Anterior cingulate cortex (tissue), 58 donors: ENCODE results near the gene MCFD2.
"Not testable (repeated sequence)": the region's sequence is repeated elsewhere in the genome, so short reads cannot be mapped to it uniquely, and the experiment has no call there.

Experiments used
- DNase-seq, 58 donors: peaks; one replicate each; lab custom pipeline; 2025; lab: John Stamatoyannopoulos, UW

Gene MCFD2

DNA sequence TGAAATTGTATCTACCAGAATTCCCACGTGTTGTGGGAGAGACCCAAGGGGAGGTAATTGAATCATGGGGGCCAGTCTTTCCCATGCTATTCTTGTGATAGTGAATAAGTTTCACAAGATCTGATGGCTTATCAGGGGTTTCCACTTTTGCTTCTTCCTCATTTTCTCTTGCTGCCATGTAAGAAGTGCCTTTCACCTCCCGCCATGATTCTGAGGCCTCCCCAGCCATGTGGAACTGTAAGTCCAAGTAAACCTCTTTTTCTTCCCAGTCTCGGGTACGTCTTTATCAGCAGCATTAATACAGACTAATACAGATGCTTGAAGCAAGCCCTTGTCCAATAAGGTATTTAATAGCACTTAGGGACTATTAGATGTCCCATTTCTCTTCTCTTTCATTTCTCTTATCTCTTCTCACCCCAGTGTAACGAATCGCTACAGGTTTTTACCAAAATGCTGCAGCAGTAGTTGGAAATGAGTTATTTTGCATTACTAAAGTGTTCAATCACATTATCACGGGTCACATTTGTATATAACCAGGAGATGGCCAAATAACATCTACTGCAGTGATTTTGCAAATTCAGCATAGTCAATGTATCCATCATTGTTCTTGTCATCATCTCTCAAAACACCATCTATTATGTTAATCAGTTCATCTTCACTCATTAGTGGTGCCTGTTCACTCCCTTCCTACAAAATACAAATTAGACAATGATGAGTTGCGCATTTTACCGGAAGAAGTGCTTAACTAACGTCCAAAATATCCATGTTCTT is 10.5 kb downstream of the MCFD2 start:
- DNase-seq = not testable (repeated sequence)

DNA sequence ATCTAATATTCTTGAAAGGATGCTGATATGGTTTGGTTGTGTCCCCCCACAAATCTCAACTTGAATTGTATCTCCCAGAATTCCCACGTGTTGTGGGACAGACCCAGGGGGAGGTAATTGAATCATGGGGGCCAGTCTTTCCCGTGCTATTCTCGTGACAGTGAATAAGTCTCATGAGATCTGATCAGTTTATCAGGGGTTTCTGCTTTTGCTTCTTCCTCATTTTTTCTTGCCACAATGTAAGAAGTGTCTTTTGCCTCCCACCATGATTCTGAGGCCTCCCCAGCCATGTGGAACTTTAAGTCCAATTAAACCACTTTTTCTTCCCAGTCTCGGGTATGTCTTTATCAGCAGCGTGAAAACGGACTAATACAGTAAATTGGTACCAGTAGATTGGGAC is 12.6 kb downstream of the MCFD2 start:
- not testable (repeated sequence) for DNase-seq

DNA sequence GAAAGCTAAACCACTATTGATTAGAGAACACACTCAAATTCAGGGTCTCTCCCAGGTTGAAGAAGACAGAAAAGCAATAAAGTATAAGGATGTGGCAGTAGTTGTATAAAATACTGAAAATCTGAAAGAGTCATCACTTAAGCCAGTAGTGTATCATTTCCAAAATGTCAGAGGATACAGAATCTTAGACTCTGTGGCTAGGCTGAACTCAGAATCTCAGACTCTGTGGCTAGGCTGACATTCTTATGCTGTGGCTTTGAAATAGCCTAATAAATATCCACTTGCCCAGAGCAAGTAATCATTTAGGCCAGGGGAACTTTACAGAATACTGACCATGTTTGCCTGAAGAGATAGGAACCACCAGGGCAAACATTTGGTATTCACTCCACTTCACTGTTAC is 13.1 kb downstream of the MCFD2 start:
- DNase-seq = no peak

DNA sequence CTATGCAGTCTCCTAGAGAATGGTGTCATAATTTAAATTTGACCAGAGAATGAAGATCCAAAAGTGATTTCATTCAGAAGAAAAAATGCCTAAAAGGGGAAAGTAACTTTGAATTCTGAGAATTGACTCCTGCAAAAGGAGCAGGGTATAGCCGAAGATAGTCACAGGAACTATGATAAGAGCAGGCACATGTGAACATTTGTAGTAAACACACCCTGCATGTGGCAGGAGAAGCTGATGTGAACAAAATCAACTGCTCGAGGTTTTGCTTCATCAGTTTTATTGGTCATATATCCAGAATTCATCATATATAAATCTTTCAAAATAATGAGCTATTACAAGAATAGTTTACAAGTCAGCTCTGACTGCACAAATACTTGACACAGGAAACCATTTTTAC is 14.0 kb downstream of the MCFD2 start:
- DNase-seq = no peak

DNA sequence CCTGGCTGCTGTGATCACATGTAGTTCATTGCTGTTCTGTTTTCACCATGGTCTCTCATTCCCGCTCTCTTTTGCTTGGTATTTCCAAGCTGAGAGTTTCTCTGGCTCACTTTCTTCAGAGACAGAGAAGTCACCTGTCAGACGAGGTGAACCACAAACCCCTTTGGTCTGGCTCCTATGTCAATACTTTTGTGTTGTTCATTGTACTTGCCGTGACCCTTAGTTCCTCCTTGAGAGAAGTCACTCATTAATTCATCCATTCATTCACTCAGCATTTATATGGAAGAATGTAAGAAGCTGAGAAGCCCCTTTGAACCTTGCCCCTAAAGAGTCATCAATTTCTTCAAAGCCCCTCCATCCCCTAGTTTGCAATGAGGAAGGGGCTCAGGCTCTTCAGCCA is 15.2 kb downstream of the MCFD2 start:
- DNase-seq = no peak

DNA sequence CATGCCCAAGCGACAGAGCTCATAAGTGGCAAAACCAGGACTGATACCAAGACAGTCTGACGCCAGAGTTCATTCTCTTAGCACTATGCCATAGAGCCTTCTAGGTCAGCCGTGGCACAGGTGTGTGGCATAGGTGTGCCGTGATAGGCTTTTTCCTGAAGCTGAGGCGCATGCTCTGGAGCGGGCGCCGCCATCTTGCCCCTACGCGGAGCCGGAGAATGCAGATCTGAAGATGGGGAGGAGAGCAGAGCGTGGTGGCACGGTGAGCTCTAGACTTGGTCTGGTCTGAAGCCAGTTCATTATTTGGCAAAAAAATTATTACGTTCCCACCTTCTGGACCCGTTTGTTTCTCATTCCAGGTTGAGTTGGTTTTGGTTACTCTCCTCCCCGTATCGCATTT is 16.6 kb downstream of the MCFD2 start:
- no peak for DNase-seq

DNA sequence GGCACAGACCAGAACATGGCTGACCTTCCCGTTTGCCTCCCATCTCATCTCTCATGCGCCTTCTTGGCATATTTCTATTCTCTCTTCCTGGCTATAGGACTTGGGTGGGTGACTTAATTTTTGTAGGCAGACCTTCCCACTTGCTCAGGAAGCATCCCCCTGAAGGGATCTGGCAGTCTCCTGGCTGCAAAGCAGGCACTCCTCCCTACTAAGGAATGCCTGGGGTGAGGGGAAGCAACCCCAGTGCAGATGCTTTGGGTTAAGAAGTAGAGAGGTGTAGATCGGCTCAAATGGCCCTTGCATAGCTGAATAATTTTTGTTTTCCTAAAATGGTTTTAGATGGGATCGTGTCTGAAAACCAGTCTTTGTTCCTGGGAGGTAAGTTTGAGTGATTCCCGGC is 17.6 kb downstream of the MCFD2 start:
- no peak for DNase-seq

DNA sequence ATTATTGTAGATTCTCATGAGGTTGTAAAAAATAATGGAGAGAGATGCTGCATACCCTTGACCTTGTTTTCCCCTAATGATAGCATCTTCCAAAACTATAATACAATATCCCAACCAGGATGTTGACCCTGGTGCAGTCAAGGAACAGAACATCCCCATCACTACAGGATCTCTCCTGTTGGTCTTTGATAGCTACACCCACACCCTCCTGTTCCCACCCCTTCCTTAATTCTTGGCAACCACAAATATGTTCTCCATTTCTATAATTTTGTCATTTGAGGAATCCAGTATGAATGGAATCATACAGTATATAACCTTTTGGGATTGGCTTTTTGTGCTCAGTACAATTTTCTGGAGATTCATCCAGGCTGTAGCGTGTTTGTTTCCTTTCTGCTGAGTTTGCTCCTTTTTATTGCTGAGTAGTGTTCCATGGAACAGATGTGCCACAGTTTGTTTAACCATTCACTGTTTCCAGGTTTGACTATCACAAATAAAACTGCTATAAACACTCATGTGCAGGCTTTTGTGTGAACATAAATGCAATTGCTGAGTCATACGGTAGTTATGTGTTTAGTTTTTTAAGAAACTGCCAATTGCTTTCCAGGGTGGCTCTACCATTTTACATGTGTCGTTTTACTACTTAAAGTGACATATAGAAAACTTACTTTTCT is 22.2 kb downstream of the MCFD2 start:
- no peak for DNase-seq

DNA sequence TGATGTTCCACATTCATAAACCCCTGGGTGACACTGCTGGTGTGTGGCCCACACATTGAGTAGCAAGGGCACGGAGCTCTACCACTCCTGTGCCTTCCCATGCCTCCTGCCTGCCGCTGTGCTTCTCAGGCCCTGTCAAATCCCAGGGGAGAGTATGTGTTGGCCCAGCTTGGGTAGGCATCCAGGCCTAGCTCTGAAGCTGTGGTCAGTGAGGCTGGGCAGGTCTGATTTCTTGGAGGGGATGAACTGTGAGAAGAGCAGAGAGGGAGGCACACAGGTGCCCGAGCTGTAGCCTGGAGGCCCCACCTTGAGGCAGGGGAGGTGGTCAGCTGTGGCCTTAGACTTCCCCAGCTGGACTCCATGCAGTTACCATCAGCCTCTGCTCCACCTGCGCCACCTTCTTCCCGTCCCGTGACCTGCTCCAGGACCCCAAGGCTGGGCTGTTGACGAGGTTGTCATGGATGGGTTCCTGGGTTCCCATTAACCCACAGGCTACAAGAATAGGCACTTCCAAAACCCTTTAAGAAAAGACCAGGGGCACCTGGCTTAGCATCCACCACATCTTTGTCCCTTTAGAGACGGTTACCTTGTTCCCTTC is 23.6 kb downstream of the MCFD2 start:
- no peak for DNase-seq

DNA sequence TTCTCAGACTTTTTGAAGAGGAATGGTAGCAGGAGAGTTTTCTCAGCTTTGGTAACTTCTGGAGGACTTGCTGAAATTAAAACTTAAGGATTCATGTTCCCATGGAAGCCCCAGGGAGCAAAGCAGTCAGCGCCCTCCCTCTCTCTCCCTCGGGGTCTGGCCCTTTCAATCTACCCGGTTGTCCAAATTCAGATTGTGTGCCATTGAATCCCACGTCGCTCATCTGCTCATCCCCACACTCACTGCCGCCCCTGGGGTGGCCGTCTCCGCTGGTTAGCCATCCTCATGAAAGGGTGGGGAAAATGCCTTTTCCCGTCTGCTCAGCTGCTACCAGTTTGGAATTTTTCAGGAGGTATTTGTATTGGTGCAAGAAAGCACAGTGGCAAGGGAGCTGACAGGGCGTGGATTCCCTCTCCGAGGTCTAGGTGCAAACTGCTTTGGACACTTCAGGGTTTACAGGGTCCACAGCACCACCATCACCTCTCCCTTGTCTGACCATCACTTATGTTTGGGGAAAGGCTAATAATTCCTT is 27.1 kb downstream of the MCFD2 start:
- no peak for DNase-seq

DNA sequence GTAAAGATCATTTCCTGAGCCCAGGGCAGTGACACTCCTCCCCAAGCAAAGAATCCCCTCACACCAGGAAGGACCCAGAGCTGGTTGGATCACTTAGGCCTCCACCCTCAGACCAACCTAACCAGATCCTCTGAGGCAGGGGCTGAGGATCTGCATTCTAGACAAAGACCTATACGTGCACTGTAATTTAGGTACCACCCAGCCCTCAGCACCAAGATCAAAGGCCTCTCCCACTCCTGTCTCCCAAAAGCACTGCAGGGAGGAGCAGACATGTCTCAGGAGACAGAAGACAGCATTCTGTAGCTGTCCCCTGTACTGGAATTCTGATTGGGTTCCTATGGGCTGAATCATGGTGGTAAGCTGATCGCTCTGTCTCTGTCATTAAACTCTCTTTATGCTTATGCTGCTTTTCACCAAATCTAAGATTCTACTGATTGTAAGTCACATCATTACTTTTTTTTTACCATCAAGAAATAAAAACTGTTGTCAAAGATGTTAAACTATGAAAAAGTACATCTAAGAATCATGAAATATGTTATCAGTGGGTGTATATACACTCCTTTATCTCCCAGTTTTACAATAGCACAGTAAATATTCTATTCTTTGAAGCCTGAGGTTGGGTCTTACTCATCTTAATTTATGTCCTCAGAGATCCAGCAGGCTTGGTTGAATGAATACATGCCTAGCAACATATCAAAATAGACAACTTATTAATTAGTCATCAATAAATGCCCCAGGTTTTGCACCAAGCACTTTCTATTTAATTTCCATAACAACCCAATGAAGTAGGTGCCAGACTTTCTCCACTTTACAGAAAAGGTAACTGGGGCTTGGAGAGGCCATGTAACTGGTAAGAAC is 28.3 kb downstream of the MCFD2 start:
- DNase-seq = no peak

DNA sequence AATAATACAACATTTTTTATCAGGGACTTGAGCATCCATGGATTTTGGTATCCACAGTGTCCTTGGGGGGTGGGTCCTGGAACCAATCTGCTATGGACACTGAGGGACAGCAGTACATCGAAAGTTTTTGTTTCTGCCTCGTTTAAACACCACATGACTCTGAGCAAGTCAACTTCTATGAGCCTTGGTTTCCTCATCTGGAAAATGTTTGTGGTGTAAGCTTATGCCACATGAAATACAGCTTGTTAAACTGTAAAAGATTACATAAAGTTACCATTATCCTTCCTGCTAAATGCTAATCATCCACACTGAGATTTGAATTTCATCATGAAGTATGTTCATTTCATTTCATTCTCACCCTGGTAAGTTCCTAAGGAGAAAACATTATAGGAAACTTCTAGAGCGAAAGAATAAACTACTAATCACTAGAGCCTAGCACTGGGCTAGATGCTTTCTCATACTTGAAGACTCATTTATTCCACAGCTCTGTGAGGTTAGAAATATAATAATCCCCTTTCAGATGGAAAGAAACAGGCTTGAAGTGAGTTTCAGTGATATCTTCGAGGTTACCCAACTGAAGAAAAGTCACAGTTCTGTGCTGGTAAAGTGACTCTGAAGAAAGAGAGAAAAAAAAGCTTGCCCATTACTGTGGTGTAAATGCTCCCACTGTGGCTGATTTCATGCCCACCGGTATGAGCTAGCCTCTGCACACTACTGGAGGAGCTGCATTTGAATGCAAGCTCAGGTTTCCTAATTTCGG is 29.2 kb downstream of the MCFD2 start:
- DNase-seq = no peak

DNA sequence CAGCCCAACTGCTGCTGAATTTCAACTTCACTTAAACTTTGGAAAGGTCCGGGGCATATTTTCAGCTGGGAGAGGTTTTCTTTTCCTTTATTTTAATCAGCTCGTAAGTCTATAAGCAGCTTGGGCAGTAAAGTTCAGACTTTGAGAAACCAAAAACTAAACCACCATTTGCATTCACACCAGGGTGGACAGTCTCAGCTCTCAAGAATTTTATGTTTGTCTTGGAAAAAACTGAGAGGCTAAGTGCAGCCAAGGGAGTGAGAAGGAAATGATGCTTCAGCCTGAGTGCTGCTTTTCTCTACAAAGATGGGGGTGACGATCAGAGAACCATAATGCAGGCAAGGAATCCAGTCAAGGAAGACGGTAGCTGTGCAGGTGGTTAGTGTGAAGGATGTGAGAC is 30.2 kb downstream of the MCFD2 start:
- no peak for DNase-seq

DNA sequence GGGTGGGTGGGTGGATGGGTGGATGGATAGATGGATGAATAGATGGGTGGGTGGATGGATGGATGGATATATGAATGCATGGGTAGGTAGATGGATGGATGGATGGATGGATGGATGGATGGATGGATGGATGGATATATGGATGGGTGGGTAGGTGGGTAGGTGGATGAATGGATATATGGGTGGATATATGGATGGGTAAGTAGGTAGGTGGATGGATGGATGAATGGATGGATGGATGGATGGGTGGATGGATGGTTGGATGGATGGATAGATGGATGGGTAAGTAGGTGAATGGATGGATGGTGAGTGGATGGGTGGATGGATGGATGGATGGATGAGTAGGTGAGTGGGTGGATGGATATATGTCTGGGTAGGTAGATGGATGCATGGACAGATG is 36.1 kb downstream of the MCFD2 start:
- no peak for DNase-seq

DNA sequence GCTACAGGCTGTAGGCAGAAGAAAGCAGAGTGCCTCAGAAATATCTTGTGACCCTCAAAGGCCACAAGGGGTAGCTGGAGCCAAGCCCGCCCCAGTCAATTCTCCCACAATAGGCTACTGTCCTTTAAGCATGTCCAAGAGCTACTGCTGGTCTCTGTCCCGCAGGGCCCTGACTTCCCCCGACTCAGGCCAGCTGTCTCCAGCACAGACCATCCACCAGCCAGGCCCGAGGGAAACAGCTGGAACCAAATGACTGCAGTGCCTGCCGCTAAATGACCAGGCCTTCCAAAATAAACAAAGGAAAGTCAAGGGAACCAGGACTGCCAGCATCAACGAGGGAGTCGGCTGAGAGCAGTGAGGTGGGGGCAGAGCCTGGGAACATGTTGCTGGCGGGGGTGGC is 36.7 kb downstream of the MCFD2 start:
- DNase-seq = peak in 35 of 58 donors; percentile 8 to 67 (median 37)

DNA sequence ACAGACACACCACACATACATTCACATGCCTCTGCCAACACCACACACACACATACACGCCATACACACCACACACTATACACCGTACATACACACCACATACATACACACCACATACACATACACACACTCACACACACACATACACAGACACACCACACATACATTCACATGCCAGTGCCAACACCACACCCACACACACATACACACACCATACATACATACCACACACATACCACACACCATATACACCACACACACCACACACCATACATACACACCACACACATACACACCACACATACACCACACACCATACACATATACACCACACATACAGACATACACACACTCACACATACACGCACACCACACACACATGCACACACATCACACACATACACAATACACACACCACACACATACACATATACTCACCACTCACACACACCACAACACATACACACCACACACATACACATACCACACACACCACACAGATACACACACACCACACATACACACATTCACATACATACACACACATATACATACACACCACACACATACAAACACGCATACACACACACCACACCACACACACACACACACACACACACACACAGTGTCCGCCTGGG is 37.2 kb downstream of the MCFD2 start:
- no peak for DNase-seq

DNA sequence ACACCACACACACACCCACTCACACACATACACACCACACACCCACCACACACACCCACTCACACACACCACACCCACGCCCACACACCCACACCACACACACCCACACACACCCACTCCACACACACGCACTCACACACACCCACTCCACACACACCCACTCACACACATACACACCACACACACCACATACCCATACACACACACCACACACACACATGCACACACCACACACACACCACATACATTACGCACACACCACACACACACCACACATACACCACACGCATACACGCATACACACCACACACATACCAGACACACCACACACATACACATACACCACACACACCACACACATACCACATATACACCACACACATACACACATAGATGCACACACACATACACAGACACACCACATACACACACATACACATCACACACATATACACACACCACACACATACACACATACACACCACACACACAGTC is 37.9 kb downstream of the MCFD2 start:
- no peak for DNase-seq

DNA sequence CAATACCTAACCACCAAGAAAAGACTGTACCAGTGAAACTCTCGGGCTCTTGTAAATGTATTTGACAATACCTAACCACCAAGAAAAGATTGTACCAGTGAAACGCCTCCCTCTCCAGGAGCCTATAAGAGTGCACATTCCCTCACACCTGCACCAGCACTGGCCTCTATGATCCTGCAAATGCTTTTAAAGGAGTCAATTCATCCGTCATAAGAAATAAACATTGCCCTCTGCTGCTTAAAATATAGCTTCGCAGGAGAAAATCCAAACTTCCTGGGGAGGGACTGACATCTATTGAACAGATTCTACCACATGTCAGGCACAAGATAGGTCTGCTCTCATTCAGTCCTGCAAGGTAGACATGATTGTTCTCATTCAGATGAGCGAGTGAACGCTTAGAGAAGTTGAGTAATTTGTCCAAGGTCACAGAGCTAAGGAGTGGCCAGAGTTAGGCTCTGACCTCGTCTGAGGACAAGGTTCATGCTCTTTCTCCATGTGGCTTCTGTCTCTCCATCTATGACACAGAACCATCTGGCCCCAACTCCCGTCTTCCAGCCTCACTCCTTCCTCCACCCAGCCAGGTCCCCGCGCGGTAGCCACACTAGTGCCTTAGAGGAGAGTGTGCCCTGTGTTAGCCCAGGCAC is 38.7 kb downstream of the MCFD2 start:
- no peak for DNase-seq
